ENCODE results near the gene ERC1.
"Not testable (repeated sequence)": the region's sequence is repeated elsewhere in the genome, so short reads cannot be mapped to it uniquely, and the experiment has no call there.

Gene ERC1

GRCh38 chr12:1185460-1186182 lies 194.6 kb downstream of the ERC1 start:
- no peak for DNase-seq (ENCODE audit: low read depth in 2 of 2)

GRCh38 chr12:1186298-1186697 lies 195.3 kb downstream of the ERC1 start:
- no peak for DNase-seq (ENCODE audit: low read depth in 2 of 2)

DNA sequence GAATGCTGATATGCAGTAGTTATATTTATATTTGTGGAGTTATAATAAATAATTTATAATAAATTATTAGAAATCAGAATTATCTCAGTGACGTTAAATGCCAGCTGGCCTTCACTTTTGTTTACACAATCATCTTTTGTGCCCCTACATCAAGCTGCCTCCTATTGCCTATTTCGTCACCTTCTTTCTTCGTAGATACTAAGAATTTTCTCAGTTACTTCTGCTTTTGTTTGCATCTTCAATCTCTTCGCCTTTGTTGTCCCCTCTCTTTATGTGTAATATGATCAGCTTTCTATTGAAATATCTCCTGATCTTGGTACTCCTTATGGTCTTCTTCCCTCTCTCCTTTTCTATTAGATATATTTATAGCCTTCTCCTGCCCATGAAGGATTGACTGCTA lies 197.0 kb downstream of the ERC1 start:
- DNase-seq (ENCODE audit: low read depth in 2 of 2): no peak

- no peak for DNase-seq (ENCODE audit: low read depth in 2 of 2)
Measured at GRCh38 chr12:1189163-1189562, 198.1 kb downstream of the ERC1 start.

DNA sequence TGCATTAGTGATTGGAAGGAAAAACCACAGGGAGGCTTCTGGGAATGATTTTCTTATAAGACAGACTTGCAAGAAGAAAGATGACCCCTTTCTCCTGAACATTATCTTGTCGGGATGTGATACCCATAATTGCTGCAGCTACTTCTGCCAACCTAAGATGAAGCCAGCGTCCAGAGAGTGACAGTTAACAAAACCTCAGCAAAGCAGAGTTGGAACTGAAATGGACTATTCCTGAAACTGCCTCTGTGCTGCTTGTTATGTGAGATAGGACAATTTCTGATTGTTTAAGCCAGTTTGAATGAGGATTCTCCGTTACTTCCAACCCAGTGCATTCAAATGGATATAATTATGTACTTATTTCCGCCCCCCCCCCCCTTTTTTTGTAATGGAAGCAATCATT lies 204.5 kb downstream of the ERC1 start:
- DNase-seq (ENCODE audit: low read depth in 2 of 2): no peak

GRCh38 chr12:1197264-1198018 lies 206.4 kb downstream of the ERC1 start:
- DNase-seq (ENCODE audit: low read depth in 2 of 2): no peak

GRCh38 chr12:1198854-1199253 lies 207.8 kb downstream of the ERC1 start:
- not testable (repeated sequence) for DNase-seq (ENCODE audit: low read depth in 2 of 2)

- no peak for DNase-seq (ENCODE audit: low read depth in 2 of 2)
Measured at GRCh38 chr12:1199700-1200099, 208.7 kb downstream of the ERC1 start.

DNA sequence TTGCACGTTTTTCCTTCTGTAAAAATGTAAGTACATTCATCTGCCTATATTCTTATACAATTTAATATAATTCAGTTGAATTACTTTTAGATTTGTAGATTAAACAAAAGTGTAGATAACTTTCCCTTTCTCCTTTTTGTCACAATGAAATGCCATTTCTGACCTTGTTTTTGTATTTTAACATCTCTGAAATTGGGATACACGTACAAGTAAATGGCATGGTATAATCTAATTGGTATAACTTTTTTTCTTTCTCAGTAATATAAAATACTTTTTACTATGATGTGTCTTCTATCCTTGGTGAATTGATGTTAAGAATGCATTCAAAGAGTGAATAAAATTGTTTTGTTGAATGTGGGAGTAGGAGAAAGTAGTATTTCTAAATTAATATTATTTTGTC lies 210.0 kb downstream of the ERC1 start:
- no peak for DNase-seq (ENCODE audit: low read depth in 2 of 2)

GRCh38 chr12:1201886-1202285 lies 210.9 kb downstream of the ERC1 start:
- no peak for DNase-seq (ENCODE audit: low read depth in 2 of 2)

DNA sequence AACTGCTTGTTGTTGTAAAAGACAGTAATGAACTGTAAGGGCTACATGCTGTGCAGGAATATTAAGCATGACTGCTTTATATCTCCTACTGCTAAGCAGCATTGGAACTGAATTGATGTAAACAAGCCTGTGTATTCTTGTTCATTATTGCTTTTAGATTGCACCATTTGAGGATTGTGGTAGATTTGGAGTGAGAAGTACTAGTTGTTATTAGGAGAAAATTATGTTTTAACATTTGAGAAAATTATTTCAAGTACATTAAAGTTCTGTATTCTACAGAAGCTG lies 212.7 kb downstream of the ERC1 start:
- DNase-seq (ENCODE audit: low read depth in 2 of 2): no peak

DNA sequence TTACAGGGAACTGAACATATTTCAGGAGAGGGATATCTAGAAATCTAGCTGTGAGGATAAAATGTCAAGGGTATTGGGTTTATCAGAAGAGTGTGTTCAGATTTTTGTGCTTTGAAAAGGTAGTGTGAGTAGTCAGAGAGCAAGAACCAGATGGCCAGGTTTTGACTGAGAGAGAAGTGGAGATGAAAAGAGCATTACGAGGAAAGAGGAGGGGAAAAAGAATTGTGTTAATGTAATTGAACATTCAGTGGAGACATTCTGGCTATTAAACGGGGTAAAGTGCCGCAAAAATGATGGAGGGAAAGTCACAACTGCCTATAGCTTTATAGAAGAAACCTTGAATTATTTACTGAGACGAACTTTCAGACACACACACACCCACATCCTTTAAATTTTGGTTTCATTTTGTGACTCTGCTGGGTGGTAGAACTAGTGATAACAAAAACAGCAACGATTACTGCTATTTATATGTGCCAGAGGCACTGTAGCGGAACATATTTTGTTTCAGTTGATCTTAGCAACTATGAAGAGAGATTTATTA lies 213.6 kb downstream of the ERC1 start:
- DNase-seq (ENCODE audit: low read depth in 2 of 2): no peak

DNA sequence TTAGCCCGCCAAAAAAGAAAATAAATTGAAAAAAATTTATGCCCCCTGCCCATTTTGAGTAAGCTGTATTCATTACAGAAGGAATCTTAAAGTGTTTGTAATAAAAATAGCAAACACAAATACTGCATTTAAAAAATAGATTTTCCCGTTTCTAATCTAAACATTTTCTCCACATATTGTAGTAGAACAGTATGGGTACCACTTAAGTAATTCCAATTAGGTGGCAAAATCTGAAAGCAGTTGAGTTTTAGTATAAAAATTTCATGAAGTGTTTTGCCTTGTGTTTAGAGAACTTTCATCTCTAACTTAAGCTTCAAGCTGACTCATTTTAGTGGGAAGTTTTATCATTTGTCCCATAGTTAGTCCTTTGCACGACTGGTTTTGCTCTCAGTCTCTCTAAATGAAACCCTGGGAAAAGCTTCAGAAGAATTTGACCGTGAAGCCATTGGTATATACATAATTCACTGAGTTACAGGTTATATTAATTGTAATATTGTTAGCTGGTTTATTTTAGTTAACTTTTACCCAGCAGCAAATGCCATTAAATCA lies 214.6 kb downstream of the ERC1 start:
- DNase-seq (ENCODE audit: low read depth in 2 of 2): no peak

DNA sequence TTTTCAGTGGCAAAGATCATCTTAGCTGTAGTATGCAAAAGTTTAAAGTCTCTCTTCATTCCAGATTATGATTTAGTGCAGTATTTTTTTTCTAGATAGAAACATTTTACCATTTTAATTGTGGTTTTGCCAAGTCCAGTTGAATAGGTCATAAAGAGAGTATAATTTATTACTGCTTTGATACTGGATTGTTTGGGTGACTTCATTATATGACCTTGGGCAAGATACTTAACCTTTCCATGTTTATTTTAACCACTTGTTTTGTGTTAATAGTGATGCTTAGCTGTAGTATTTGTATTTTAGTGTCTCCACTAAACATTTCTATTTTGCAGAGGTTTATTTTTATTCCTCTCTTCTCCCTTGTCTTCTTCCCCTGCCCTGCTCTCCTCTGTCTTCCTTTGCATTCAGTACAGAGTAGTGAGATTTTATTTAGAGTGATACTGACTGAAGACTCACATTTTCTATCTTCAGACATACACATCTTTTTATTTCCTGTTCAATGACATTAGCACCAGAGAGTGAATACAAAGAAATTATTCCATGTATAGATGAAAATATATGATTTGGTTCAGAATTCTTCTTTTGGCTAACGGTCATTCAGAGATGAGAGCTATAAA lies 215.2 kb downstream of the ERC1 start:
- no peak for DNase-seq (ENCODE audit: low read depth in 2 of 2)

- no peak for DNase-seq (ENCODE audit: low read depth in 2 of 2)
Measured at GRCh38 chr12:1207276-1207675, 216.3 kb downstream of the ERC1 start.

GRCh38 chr12:1208719-1209118 lies 217.7 kb downstream of the ERC1 start:
- not testable (repeated sequence) for DNase-seq (ENCODE audit: low read depth in 2 of 2)

DNA sequence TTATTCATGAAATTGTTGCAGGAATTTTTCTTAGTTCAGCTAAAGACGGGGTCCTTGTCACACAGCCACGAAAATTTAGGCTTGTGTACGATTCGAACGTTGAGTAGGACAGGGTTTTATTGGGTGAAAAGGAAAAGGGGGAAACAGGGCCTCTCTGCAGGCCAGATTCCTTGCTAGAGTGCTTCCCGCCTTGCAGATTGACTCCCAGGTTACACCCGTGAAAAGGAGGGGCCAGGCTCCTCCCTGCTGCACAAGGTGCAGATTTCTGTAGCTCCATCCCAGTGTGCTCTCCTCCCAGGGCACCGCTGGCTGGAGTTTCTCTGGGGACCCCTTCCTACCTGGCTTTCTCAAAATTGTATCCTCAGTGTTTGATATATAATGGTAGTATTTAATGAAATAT lies 221.5 kb downstream of the ERC1 start:
- DNase-seq (ENCODE audit: low read depth in 2 of 2): no peak

GRCh38 chr12:1213205-1213604 lies 222.2 kb downstream of the ERC1 start:
- peak in 1 of 2 donors; percentile 48 for DNase-seq (ENCODE audit: low read depth in 2 of 2)

- DNase-seq (ENCODE audit: low read depth in 2 of 2): no peak
Measured at GRCh38 chr12:1213618-1214205, 222.7 kb downstream of the ERC1 start.

- no peak for DNase-seq (ENCODE audit: low read depth in 2 of 2)
Measured at GRCh38 chr12:1216560-1216959, 225.5 kb downstream of the ERC1 start.

GRCh38 chr12:1217191-1217949 lies 226.3 kb downstream of the ERC1 start:
- DNase-seq (ENCODE audit: low read depth in 2 of 2): no peak
